ENCODE results near the gene CEP128. TPM values are rescaled to one million over a fixed set of nuclear protein-coding genes. Genes with fewer than 3 reads are reported as not detected.

CEP128 gene
- total RNA-seq, 1 donor from 2014 or later: 9.7 TPM

- peaks cover 10% of the 10 kb centered on the region for H3K36me3 Mint-ChIP-seq (ENCODE audit: unreplicated experiment)
- H3K4me1 Mint-ChIP-seq (ENCODE audit: unreplicated experiment): peaks cover 4% of the 10 kb centered on the region
- no peak overlapping the region for H3K4me3 Mint-ChIP-seq (ENCODE audit: unreplicated experiment)
- H3K9me3 Mint-ChIP-seq (ENCODE audit: unreplicated experiment): peaks cover 10% of the 10 kb centered on the region
- TF ChIP-seq, protein P1, sequence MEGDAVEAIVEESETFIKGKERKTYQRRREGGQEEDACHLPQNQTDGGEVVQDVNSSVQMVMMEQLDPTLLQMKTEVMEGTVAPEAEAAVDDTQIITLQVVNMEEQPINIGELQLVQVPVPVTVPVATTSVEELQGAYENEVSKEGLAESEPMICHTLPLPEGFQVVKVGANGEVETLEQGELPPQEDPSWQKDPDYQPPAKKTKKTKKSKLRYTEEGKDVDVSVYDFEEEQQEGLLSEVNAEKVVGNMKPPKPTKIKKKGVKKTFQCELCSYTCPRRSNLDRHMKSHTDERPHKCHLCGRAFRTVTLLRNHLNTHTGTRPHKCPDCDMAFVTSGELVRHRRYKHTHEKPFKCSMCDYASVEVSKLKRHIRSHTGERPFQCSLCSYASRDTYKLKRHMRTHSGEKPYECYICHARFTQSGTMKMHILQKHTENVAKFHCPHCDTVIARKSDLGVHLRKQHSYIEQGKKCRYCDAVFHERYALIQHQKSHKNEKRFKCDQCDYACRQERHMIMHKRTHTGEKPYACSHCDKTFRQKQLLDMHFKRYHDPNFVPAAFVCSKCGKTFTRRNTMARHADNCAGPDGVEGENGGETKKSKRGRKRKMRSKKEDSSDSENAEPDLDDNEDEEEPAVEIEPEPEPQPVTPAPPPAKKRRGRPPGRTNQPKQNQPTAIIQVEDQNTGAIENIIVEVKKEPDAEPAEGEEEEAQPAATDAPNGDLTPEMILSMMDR (IDR thresholded peaks at IDR 0.05): no peak
- DNase-seq (ENCODE audit: extremely low spot score, unreplicated experiment): no peak
- H3K27ac Mint-ChIP-seq (ENCODE audit: unreplicated experiment): no peak overlapping the region
- H3K27me3 Mint-ChIP-seq (ENCODE audit: unreplicated experiment): no peaks in the 10 kb centered on the region
Observed at GRCh38 chr14:80483331-80483730, 458.2 kb downstream of the CEP128 start.

GRCh38 chr14:80477388-80478160 lies 464.0 kb downstream of the CEP128 start:
- no peak for DNase-seq (ENCODE audit: extremely low spot score, unreplicated experiment)
- Mint-ChIP-seq H3K9me3 (ENCODE audit: unreplicated experiment) (peaks cover 17% of the 10 kb centered on the region), H3K4me3 (ENCODE audit: unreplicated experiment) (no peak overlapping the region), H3K27ac (ENCODE audit: unreplicated experiment) (peak overlapping the region; percentile 92), H3K4me1 (ENCODE audit: unreplicated experiment) (peaks cover 36% of the 10 kb centered on the region), H3K36me3 (ENCODE audit: unreplicated experiment) (peaks cover 23% of the 10 kb centered on the region), H3K27me3 (ENCODE audit: unreplicated experiment) (no peaks in the 10 kb centered on the region)
- TF ChIP-seq, protein P1 (IDR thresholded peaks at IDR 0.05): no peak

- peaks cover 28% of the 10 kb centered on the region for H3K36me3 Mint-ChIP-seq (ENCODE audit: unreplicated experiment)
- peaks cover 20% of the 10 kb centered on the region for H3K9me3 Mint-ChIP-seq (ENCODE audit: unreplicated experiment)
- TF ChIP-seq, protein P1 (IDR thresholded peaks at IDR 0.05): no peak
- no peak for DNase-seq (ENCODE audit: extremely low spot score, unreplicated experiment)
- no peaks in the 10 kb centered on the region for H3K27me3 Mint-ChIP-seq (ENCODE audit: unreplicated experiment)
- H3K4me1 Mint-ChIP-seq (ENCODE audit: unreplicated experiment): peaks cover 36% of the 10 kb centered on the region
- peak overlapping the region; percentile 50 for H3K27ac Mint-ChIP-seq (ENCODE audit: unreplicated experiment)
- no peak overlapping the region for H3K4me3 Mint-ChIP-seq (ENCODE audit: unreplicated experiment)
Observed at GRCh38 chr14:80475074-80475473, 466.5 kb downstream of the CEP128 start.

DNA sequence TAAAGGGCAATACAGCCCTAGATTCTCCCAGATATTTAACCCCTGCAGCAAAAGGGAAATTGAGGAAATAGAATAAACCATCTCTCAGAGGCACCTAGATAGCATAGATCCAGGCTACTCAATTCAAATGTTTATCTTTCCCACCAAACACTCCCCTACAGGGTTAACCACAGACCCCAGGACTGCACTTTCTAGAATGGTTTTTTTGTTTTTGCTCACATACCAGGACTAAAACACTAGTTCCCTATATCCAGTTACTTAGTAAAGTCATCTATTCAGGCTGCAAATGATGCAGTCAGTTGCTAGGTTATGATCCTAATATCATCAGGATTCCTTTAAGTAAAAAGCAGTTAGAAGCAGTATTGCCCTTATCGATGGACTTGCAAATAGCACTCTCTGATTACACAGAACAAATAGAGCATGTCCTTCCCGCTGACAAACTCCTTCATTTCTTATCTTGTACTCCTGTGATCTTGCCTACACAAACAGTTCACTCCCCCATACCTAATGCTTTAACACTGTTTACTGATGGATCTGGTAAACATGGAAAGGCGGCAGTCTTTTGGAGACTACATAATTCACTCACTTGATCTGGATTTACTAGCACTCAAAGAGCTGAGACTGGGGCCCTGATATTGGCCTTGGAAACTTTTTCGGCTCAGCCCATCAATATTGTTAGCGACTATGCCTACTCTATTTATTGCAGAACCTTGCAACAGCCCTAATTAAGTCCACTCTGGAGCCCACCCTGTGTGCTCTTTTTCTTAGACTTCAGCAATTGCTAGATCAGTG lies 473.0 kb downstream of the CEP128 start:
- Mint-ChIP-seq H3K4me1 (ENCODE audit: unreplicated experiment) (peaks cover 3% of the 10 kb centered on the region), H3K27me3 (ENCODE audit: unreplicated experiment) (no peaks in the 10 kb centered on the region), H3K27ac (ENCODE audit: unreplicated experiment) (no peak overlapping the region), H3K4me3 (ENCODE audit: unreplicated experiment) (no peak overlapping the region), H3K9me3 (ENCODE audit: unreplicated experiment) (peaks cover 13% of the 10 kb centered on the region), H3K36me3 (ENCODE audit: unreplicated experiment) (peaks cover 12% of the 10 kb centered on the region)
- TF ChIP-seq, protein P1 (IDR thresholded peaks at IDR 0.05): no peak
- no peak for DNase-seq (ENCODE audit: extremely low spot score, unreplicated experiment)
